Right lobe of liver (tissue), 4 donors: Measurements from ENCODE around the gene AJUBA.

Experiments used
- POLR2A ChIP-seq: fragments of 450-650 bp; IDR thresholded peaks from one replicate; pipeline ENCODE4 v1.6.1; 2017; ENCODE audit warnings: antibody characterized with exemption, mild to moderate bottlenecking
- TF ChIP-seq, protein P1 (sequence below), 4 donors: fragments of 200-600 bp in 3 of 4; fragments of 450-650 bp in 1 of 4; IDR thresholded peaks; one replicate each; pipeline versions ENCODE4 v1.5.1 to v1.8.0; 2016 to 2022; ENCODE audit warnings: antibody characterized with exemption in 4 of 4, mild to moderate bottlenecking in 2 of 4
- donor health status: DM: no; HTN: no; CAD: no.
- donor health status: DM: no; HTN: no; CAD: no.
- donor health status: DM: no; HTN: yes; CAD: no.

DNA sequence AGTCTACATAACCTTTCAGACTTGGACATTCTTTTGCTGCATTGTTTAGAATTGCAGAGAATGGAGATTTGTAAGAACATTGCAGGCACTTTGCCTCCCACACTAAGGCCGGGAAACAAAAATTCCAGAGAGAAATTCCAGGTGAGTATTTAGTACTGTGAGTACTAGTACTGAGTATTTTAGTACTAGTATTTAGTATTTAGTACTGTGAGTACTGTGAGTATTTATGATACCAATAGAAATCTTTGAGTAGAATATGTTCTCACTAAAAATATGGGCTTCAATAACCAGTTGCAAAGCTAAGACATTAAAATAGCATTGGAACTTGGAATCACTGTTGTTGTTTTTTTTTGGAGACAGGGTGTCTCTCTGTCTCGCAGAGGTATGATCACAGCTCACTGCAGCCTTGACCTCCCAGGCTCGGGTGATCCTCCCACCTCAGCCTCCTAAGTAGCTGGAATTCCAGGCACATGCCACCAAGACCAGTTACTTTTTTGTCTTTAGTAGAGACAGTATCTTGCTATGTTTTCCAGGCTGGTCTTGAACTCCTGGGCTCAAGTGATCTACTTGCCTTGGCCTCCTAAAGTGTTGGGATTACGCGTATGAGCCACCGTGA, 20.2 kb downstream of the AJUBA start:
- TF ChIP-seq, protein P1, sequence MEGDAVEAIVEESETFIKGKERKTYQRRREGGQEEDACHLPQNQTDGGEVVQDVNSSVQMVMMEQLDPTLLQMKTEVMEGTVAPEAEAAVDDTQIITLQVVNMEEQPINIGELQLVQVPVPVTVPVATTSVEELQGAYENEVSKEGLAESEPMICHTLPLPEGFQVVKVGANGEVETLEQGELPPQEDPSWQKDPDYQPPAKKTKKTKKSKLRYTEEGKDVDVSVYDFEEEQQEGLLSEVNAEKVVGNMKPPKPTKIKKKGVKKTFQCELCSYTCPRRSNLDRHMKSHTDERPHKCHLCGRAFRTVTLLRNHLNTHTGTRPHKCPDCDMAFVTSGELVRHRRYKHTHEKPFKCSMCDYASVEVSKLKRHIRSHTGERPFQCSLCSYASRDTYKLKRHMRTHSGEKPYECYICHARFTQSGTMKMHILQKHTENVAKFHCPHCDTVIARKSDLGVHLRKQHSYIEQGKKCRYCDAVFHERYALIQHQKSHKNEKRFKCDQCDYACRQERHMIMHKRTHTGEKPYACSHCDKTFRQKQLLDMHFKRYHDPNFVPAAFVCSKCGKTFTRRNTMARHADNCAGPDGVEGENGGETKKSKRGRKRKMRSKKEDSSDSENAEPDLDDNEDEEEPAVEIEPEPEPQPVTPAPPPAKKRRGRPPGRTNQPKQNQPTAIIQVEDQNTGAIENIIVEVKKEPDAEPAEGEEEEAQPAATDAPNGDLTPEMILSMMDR (IDR thresholded peaks at IDR 0.05), result no peak
- TF ChIP-seq POLR2A, result no peak
